H1 (cell line): ENCODE data around the gene COLEC11. TPM values are rescaled to one million over a fixed set of nuclear protein-coding genes. Genes with fewer than 3 reads are reported as not detected.

Source experiments
- CTCF ChIA-PET: fragments of 300-600 bp; sonication (Branson Sonifier 250); formaldehyde crosslinking; loops from one replicate; lab custom pipeline; 2021; ENCODE audit not compliant: partially characterized antibody; lab: Charles Lee
- POLR2A ChIA-PET: fragments of 300-600 bp; sonication (Branson Sonifier 250); formaldehyde crosslinking; loops from one replicate; lab custom pipeline; 2021; ENCODE audit warnings: inconsistent platforms; ENCODE audit not compliant: partially characterized antibody; lab: Charles Lee
- DNase-seq, 2 experiments: peaks; one replicate each; pipeline versions ENCODE4 v3.0.0 to v3.0.0-alpha.2; 2010 to 2022; ENCODE audit warnings: low spot score in 2 of 2, low read depth in 1 of 2, mixed read lengths in 1 of 2
- FAIRE-seq: peaks from 2 replicates; lab custom pipeline; 2011; peaks lifted over from hg19 to GRCh38; lab: Jason Lieb, UNC
- H2AFZ ChIP-seq: 2 replicates; pipeline ENCODE4 v1.8.1; 2012; ENCODE audit warnings: low read length, inconsistent platforms
- H2AK5ac ChIP-seq: 2 replicates; pipeline ENCODE4 v1.6.1; 2013; ENCODE audit warnings: low read depth, low read length
- H2BK120ac ChIP-seq: replicated peaks from 2 replicates; pipeline ENCODE3; 2013; ENCODE audit warnings: low read depth, low read length, inconsistent platforms
- H2BK12ac ChIP-seq: 2 replicates; pipeline ENCODE4 v1.6.1; 2013; ENCODE audit warnings: low read depth, low read length
- H2BK15ac ChIP-seq: 2 replicates; pipeline ENCODE4 v1.6.1; 2013; ENCODE audit warnings: low read length
- H2BK20ac ChIP-seq: 2 replicates; pipeline ENCODE4 v1.6.1; 2013; ENCODE audit warnings: low read length
- H2BK5ac ChIP-seq: 2 replicates; pipeline ENCODE4 v1.6.1; 2013; ENCODE audit warnings: low read depth, low read length
- H3K14ac ChIP-seq: 2 replicates; pipeline ENCODE4 v1.6.1; 2013; ENCODE audit warnings: inconsistent platforms; ENCODE audit not compliant: insufficient read length
- H3K18ac ChIP-seq: 2 replicates; pipeline ENCODE4 v1.6.1; 2013; ENCODE audit warnings: low read length; ENCODE audit errors: extremely low read depth
- H3K23ac ChIP-seq: 2 replicates; pipeline ENCODE4 v1.6.1; 2013; ENCODE audit warnings: inconsistent platforms; ENCODE audit not compliant: insufficient read length
- H3K23me2 ChIP-seq: 2 replicates; pipeline ENCODE4 v1.6.1; 2013; ENCODE audit warnings: low read depth, low read length
- H3K27ac ChIP-seq: 2 replicates; pipeline ENCODE4 v1.6.1; 2011; ENCODE audit warnings: low read depth, low read length, inconsistent platforms
- H3K27me3 ChIP-seq, 4 experiments: replicated peaks in 1 of 4; 1 replicate in 1 of 4; 2 replicates in 3 of 4; pipeline versions ENCODE4 v1.6.1 to v1.8.1; 2011 to 2013; ENCODE audit warnings: low read length in 3 of 4, mild to moderate bottlenecking in 3 of 4, inconsistent platforms in 2 of 4, mixed read lengths in 2 of 4, moderate library complexity in 1 of 4; ENCODE audit not compliant: control insufficient read depth in 3 of 4, insufficient read depth in 3 of 4; ENCODE audit errors: extremely low read depth in 1 of 4
- H3K36me3 ChIP-seq, 4 experiments: 2 replicates each; pipeline versions ENCODE4 v1.6.1 to v1.8.1; 2011 to 2013; ENCODE audit warnings: mild to moderate bottlenecking in 4 of 4, low read length in 3 of 4, moderate library complexity in 2 of 4, control low read depth in 1 of 4, inconsistent platforms in 1 of 4; ENCODE audit not compliant: insufficient read depth in 4 of 4, control insufficient read depth in 2 of 4
- H3K4ac ChIP-seq: replicated peaks from 2 replicates; pipeline ENCODE3; 2013; ENCODE audit warnings: low read length, low read depth, mixed read lengths, inconsistent platforms; ENCODE audit not compliant: insufficient read length
- H3K4me1 ChIP-seq, 4 experiments: replicated peaks in 1 of 4; 1 replicate in 1 of 4; 2 replicates in 3 of 4; pipeline versions ENCODE4 v1.6.1 to v1.8.1; 2011 to 2013; ENCODE audit warnings: low read length in 3 of 4, inconsistent platforms in 2 of 4, mixed read lengths in 1 of 4; ENCODE audit not compliant: insufficient read depth in 4 of 4, control insufficient read depth in 3 of 4
- H3K4me2 ChIP-seq, 2 experiments: 2 replicates each; pipeline versions ENCODE4 v1.6.1 to v1.8.1; 2011 to 2013; ENCODE audit warnings: low read depth in 2 of 2, low read length in 2 of 2, control low read depth in 1 of 2, inconsistent platforms in 1 of 2, mild to moderate bottlenecking in 1 of 2; ENCODE audit not compliant: insufficient read depth in 1 of 2
- H3K4me3 ChIP-seq, 4 experiments: fragments of 200-600, 300-600 bp in 1 of 4; sonication (generic), shearing (Covaris generic), sonication (Bioruptor Twin) in 1 of 4; 2 replicates each; pipeline versions ENCODE4 v1.5.1 to v1.8.1; 2011 to 2016; ENCODE audit warnings: low read length in 4 of 4, low read depth in 3 of 4, control low read depth in 2 of 4, inconsistent platforms in 2 of 4, mild to moderate bottlenecking in 2 of 4, mixed read lengths in 1 of 4, moderate library complexity in 1 of 4; ENCODE audit not compliant: insufficient read depth in 2 of 4; ENCODE audit errors: extremely low read depth in 1 of 4
- H3K56ac ChIP-seq: replicated peaks from 2 replicates; pipeline ENCODE3; 2013; ENCODE audit warnings: low read depth, mild to moderate bottlenecking, mixed read lengths, low read length, inconsistent platforms; ENCODE audit not compliant: insufficient read length
- H3K79me1 ChIP-seq: 2 replicates; pipeline ENCODE4 v1.6.1; 2013; ENCODE audit warnings: low read depth, low read length, control low read depth
- H3K79me2 ChIP-seq, 2 experiments: 2 replicates each; pipeline versions ENCODE4 v1.6.1 to v1.8.1; 2012 to 2013; ENCODE audit warnings: low read length in 2 of 2, mild to moderate bottlenecking in 2 of 2, inconsistent platforms in 1 of 2; ENCODE audit not compliant: insufficient read depth in 2 of 2, control insufficient read depth in 1 of 2
- H3K9ac ChIP-seq, 4 experiments: replicated peaks in 1 of 4; 1 replicate in 1 of 4; 2 replicates in 3 of 4; pipeline versions ENCODE4 v1.6.1 to v1.8.1; 2011 to 2013; ENCODE audit warnings: low read depth in 3 of 4, low read length in 3 of 4, control low read depth in 2 of 4, mild to moderate bottlenecking in 2 of 4, moderate library complexity in 2 of 4, inconsistent platforms in 1 of 4; ENCODE audit errors: extremely low read depth in 1 of 4
- H3K9me3 ChIP-seq, 2 experiments: 2 replicates each; pipeline versions ENCODE4 v1.6.1 to v1.8.1; 2012 to 2013; ENCODE audit warnings: mild to moderate bottlenecking in 2 of 2, moderate library complexity in 2 of 2, control low read depth in 1 of 2, inconsistent platforms in 1 of 2, low read depth in 1 of 2, low read length in 1 of 2, mixed read lengths in 1 of 2; ENCODE audit not compliant: insufficient read depth in 2 of 2
- H4K20me1 ChIP-seq, 2 experiments: replicated peaks in 1 of 2; 2 replicates each; pipeline versions ENCODE3 to v1.8.1; 2011 to 2013; ENCODE audit warnings: inconsistent platforms in 2 of 2, low read length in 2 of 2, mild to moderate bottlenecking in 1 of 2; ENCODE audit not compliant: insufficient read depth in 2 of 2, control insufficient read depth in 1 of 2
- H4K5ac ChIP-seq: 2 replicates; pipeline ENCODE4 v1.6.1; 2013; ENCODE audit warnings: low read length, low read depth, mixed read lengths, inconsistent platforms; ENCODE audit not compliant: insufficient read length
- H4K8ac ChIP-seq: 2 replicates; pipeline ENCODE4 v1.8.0; 2013; ENCODE audit warnings: mild to moderate bottlenecking, moderate library complexity, low read length, inconsistent platforms; ENCODE audit not compliant: insufficient read depth; ENCODE audit errors: extremely low read depth
- H4K91ac ChIP-seq: replicated peaks from 2 replicates; pipeline ENCODE3; 2013; ENCODE audit warnings: low read length, mixed read lengths, inconsistent platforms; ENCODE audit not compliant: insufficient read length
- FOSL1 ChIP-seq: IDR thresholded peaks from 2 replicates; pipeline ENCODE4 v1.6.1; 2011; ENCODE audit warnings: mild to moderate bottlenecking, low read depth, low read length, moderate library complexity; ENCODE audit not compliant: insufficient read depth
- JUN ChIP-seq: IDR thresholded peaks from 2 replicates; pipeline ENCODE4 v1.6.1; 2011; ENCODE audit warnings: low read depth, mild to moderate bottlenecking, improper control_type of control experiment, low read length
- JUND ChIP-seq: IDR thresholded peaks from 2 replicates; pipeline ENCODE4 v1.6.1; 2011; ENCODE audit warnings: mild to moderate bottlenecking, improper control_type of control experiment, low read length
- POLR2A ChIP-seq, 2 experiments: IDR thresholded peaks; 1 replicate in 1 of 2; 2 replicates in 1 of 2; pipeline ENCODE4 v1.6.1; 2011; ENCODE audit warnings: low read depth in 2 of 2, low read length in 2 of 2, mild to moderate bottlenecking in 2 of 2; ENCODE audit errors: control extremely low read depth in 1 of 2
- RAD21 ChIP-seq, 2 experiments: IDR thresholded peaks in 1 of 2; conservative IDR thresholded peaks in 1 of 2; 2 replicates each; pipeline ENCODE4 v1.6.1; 2011; ENCODE audit warnings: low read depth in 2 of 2, low read length in 2 of 2, improper control_type of control experiment in 1 of 2, inconsistent platforms in 1 of 2, mild to moderate bottlenecking in 1 of 2, moderate library complexity in 1 of 2
- RBBP5 ChIP-seq: IDR thresholded peaks from 2 replicates; pipeline ENCODE4 v1.7.1; 2012; ENCODE audit warnings: low read depth, mild to moderate bottlenecking, inconsistent platforms, low read length, moderate library complexity, borderline replicate concordance
- TAF7 ChIP-seq: optimal IDR thresholded peaks from 2 replicates; pipeline ENCODE3; 2011; ENCODE audit warnings: low read depth, mild to moderate bottlenecking, inconsistent platforms, low read length, moderate library complexity, borderline replicate concordance
- TBP ChIP-seq: IDR thresholded peaks from 2 replicates; pipeline ENCODE4 v1.6.1; 2011; ENCODE audit warnings: low read depth, low read length, improper control_type of control experiment
- WGBS, 2 experiments: shearing (Covaris generic) in 1 of 2; methylation state at CpG; one replicate each; pipeline versions ENCODE4 v1.1.6 to v1.1.7; 2013 to 2015; ENCODE audit warnings: low lambda C conversion rate in 2 of 2, mixed read lengths in 2 of 2, inconsistent platforms in 1 of 2, low coverage in 1 of 2, missing lambda C conversion rate in 1 of 2; ENCODE audit not compliant: insufficient replicate concordance in 2 of 2, insufficient coverage in 1 of 2, insufficient read length in 1 of 2; ENCODE audit errors: extremely low coverage in 1 of 2, missing lambda C conversion rate in 1 of 2; 5-methylcytosine and 5-hydroxymethylcytosine counted together
- polyA plus RNA-seq, 7 experiments: library from polyadenylated mRNA; depleted of rRNA in 3 of 7; stranded (reverse) in 5 of 7; unstranded in 2 of 7; fragments of >200 nt in 5 of 7; fragments of 200-250 nt in 2 of 7; gene quantifications; 1 replicate in 5 of 7; 2 replicates in 1 of 7; 4 replicates in 1 of 7; pipeline versions ENCODE4 v1.2.1 to v1.2.3, GENCODE V29; 2011 to 2013; ENCODE audit warnings: missing spikeins in 2 of 7, mixed read lengths in 2 of 7
- total RNA-seq: library from RNA; stranded (reverse); fragmentation: NEBNext Ultra II Directional; extraction: Animal tissue kit (Norgen Biotek cat#: 25700); gene quantifications from 2 replicates; pipeline ENCODE4 v1.2.1, GENCODE V29; 2021
- TF ChIP-seq, protein P1 (sequence below), 3 experiments: IDR thresholded peaks; 1 replicate in 2 of 3; 2 replicates in 1 of 3; pipeline versions ENCODE4 v1.5.1 to v1.6.1; 2011; ENCODE audit warnings: low read length in 3 of 3, mild to moderate bottlenecking in 3 of 3, inconsistent platforms in 2 of 3, low read depth in 1 of 3, moderate library complexity in 1 of 3; ENCODE audit not compliant: insufficient read depth in 1 of 3; ENCODE audit errors: control extremely low read depth in 1 of 3

The COLEC11 gene
- total and polyA plus RNA-seq, 2 of the 8 experiments (the other 6 are each of a cell fraction or from before 2014, with no cell fraction given) = 0.47 to 0.80 TPM

DNA sequence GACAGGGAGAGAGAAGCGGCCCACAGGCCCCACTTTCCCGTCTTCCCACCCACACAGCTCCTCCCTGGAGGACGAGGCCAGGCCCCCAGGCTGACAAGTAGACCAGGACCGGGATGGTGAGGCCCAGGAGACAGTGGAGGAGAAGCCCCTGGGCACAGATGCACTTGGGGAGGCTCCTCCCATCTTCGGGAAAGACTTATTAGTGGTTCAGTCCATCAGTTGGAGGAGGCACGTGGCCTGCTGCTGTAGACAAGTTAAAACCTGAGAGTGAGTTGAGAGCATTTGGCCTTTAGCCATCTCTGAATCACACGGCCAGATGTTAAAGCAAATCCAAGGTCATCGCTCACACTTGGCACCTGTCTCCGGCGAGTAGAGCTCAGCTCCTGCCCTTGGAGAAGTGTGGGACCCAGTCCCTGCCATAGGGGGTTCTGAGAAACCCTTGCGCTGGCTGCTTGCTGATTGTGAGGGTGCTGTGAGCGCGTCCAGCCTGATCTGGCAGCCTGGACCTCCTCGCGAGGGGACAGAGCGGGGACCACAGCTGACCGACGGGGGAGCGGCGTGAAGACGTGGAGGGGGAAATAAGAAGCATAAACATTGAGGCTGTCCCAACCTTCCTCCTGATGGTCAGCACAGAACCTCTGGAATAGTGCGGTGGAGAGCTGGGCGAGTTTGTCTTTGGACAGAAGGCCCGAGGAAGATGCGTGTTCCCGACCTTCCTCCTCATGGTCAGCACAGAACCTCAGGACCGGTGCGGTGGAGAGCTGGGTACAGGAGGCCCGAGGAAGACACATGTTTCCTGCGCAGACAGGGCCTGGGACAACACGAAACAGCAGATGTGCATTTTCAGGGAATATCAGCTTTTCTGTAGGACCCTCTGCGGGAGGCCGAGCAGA is 38.4 kb downstream of the COLEC11 start:
- H2BK120ac ChIP-seq = no peak overlapping the region
- FAIRE-seq (no peak), DNase-seq (peak in 1 of 2 experiments; percentile 35)
- H4K8ac ChIP-seq = no peak overlapping the region; the same call in 1 of the 2 replicates
- H3K4me2 ChIP-seq = no peak overlapping the region
- H3K9me3 ChIP-seq = no peaks in the 10 kb centered on the region
- ChIA-PET CTCF (interaction anchor here (0.9 to 3.4 kb wide), 5 partner anchors 9 to 19 kb away, joined by 3 to 12 read pairs (median 10); no protein-coding TSS in a partner anchor), POLR2A (interaction anchor here (1.2 to 2.7 kb wide), 3 partner anchors 10 to 55 kb away, joined by 3 to 8 read pairs (median 5); no protein-coding TSS in a partner anchor)
- H4K20me1 ChIP-seq = no peaks in the 10 kb centered on the region
- no peak overlapping the region for H3K14ac ChIP-seq
- H4K91ac ChIP-seq = no peak overlapping the region
- no peak overlapping the region for H2AFZ ChIP-seq
- H3K79me2 ChIP-seq = no peaks in the 10 kb centered on the region
- H3K4ac ChIP-seq = no peak overlapping the region
- no peak overlapping the region for H2BK20ac ChIP-seq
- H2BK5ac ChIP-seq = no peak overlapping the region
- H3K79me1 ChIP-seq = no peaks in the 10 kb centered on the region
- no peak overlapping the region for H3K56ac ChIP-seq
- no peak overlapping the region for H3K4me3 ChIP-seq
- H3K27ac ChIP-seq = no peak overlapping the region
- H3K27me3 ChIP-seq = no peaks in the 10 kb centered on the region; a peak in 1 of 7 replicates
- H3K23me2 ChIP-seq = no peaks in the 10 kb centered on the region
- no peaks in the 10 kb centered on the region for H3K36me3 ChIP-seq
- 90% methylated on average over 31 of the region's 33 CpGs; no CpG with 5 or more reads in 1 of the 2 experiments for WGBS, 2 experiments
- H2BK15ac ChIP-seq = no peak overlapping the region
- H3K23ac ChIP-seq = no peak overlapping the region
- H3K18ac ChIP-seq = no peak overlapping the region; the same call in 1 of the 2 replicates
- no peaks in the 10 kb centered on the region; a peak in 1 of 7 replicates for H3K4me1 ChIP-seq
- no peak overlapping the region for H2BK12ac ChIP-seq
- no peak overlapping the region for H4K5ac ChIP-seq
- no peak overlapping the region for H3K9ac ChIP-seq
- H2AK5ac ChIP-seq = no peak overlapping the region
- no peak for TF ChIP-seq JUN
- no peak for TF ChIP-seq POLR2A (IDR thresholded peaks at IDR 0.05; ENCODE audit: control extremely low read depth in 1 of 2, low read depth in 2 of 2, low read length in 2 of 2)
- TF ChIP-seq JUND = no peak
- TF ChIP-seq RAD21 (IDR thresholded peaks at IDR 0.05 in 1 of 2, conservative IDR thresholded peaks at IDR 0.05 in 1 of 2; ENCODE audit: low read depth in 2 of 2, low read length in 2 of 2) = no peak
- TF ChIP-seq RBBP5 = no peak
- TF ChIP-seq, protein P1, sequence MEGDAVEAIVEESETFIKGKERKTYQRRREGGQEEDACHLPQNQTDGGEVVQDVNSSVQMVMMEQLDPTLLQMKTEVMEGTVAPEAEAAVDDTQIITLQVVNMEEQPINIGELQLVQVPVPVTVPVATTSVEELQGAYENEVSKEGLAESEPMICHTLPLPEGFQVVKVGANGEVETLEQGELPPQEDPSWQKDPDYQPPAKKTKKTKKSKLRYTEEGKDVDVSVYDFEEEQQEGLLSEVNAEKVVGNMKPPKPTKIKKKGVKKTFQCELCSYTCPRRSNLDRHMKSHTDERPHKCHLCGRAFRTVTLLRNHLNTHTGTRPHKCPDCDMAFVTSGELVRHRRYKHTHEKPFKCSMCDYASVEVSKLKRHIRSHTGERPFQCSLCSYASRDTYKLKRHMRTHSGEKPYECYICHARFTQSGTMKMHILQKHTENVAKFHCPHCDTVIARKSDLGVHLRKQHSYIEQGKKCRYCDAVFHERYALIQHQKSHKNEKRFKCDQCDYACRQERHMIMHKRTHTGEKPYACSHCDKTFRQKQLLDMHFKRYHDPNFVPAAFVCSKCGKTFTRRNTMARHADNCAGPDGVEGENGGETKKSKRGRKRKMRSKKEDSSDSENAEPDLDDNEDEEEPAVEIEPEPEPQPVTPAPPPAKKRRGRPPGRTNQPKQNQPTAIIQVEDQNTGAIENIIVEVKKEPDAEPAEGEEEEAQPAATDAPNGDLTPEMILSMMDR (IDR thresholded peaks at IDR 0.05; ENCODE audit: control extremely low read depth in 1 of 3, insufficient read depth in 1 of 3, low read depth in 1 of 3, low read length in 3 of 3) = no peak
- no peak for TF ChIP-seq FOSL1
- TF ChIP-seq TBP = no peak
- no peak for TF ChIP-seq TAF7
